ENCODE results near the gene BLMH.
"Not testable (repeated sequence)": the region's sequence is repeated elsewhere in the genome, so short reads cannot be mapped to it uniquely, and the experiment has no call there.

BLMH gene

GRCh38 chr17:30200656-30201055 is 91.1 kb downstream of the BLMH start:
- not testable (repeated sequence) for DNase-seq (ENCODE audit: low read depth, low spot score)

- DNase-seq (ENCODE audit: low read depth, low spot score): no peak
Observed at GRCh38 chr17:30200106-30200505, 91.6 kb downstream of the BLMH start.

- no peak for DNase-seq (ENCODE audit: low read depth, low spot score)
Observed at GRCh38 chr17:30199600-30199999, 92.1 kb downstream of the BLMH start.
